ENCODE measurements around the gene ZFTA.

GRCh38 chr11:63719001-63719400 lies 49.6 kb downstream of the ZFTA start:
- TF ChIP-seq CTCF (IDR thresholded peaks at IDR 0.05) (no peak), POLR2A (IDR thresholded peaks at IDR 0.05) (no peak)
